HepG2 (cell line): Measurements from ENCODE around the gene ZNF625. TPM values are rescaled to one million over a fixed set of nuclear protein-coding genes. Genes with fewer than 3 reads are reported as not detected.
"Not testable (repeated sequence)": the region's sequence is repeated elsewhere in the genome, so short reads cannot be mapped to it uniquely, and the experiment has no call there.

Experiments used
- ATAC-seq: fragments of 200-7000 bp; cut with Tn5 transposase; 3 replicates; pipeline ENCODE4 v1.9.1; 2020; ENCODE audit warnings: mild to moderate bottlenecking, moderate library complexity
- BruUV-seq: library from RNA; stranded (reverse); fragments of 400-500 nt; replicated peaks from 2 replicates; lab custom pipeline; 2021; lab: Mats Ljungman, UMichigan
- CTCF ChIA-PET: fragments of 300-600 bp; formaldehyde crosslinking; extraction: SDS; loops from one replicate; lab custom pipeline; 2021; ENCODE audit warnings: low total read pairs, inconsistent platforms, low intra/inter-chr PET ratio; lab: Yijun Ruan, JAX
- POLR2A ChIA-PET: fragments of 350-600 bp; sonication (Branson Sonifier 250); formaldehyde crosslinking; loops from one replicate; lab custom pipeline; 2020; ENCODE audit warnings: antibody characterized with exemption, inconsistent platforms; lab: Yijun Ruan, JAX
- DNase-seq: peaks from one replicate; pipeline ENCODE4 v3.0.0-alpha.2; 2015; ENCODE audit warnings: low spot score
- FAIRE-seq: peaks from 3 replicates; lab custom pipeline; 2011; peaks lifted over from hg19 to GRCh38; lab: Jason Lieb, UNC
- H2AFZ ChIP-seq: one replicate; pipeline ENCODE4 v1.6.1; 2011; ENCODE audit warnings: low read length, inconsistent platforms
- H3K27ac ChIP-seq: fragments of 300-600 bp; 3 replicates; pipeline ENCODE4 v1.8.0; 2011; ENCODE audit warnings: mixed run types, mild to moderate bottlenecking, mixed read lengths, low read length, inconsistent platforms; ENCODE audit not compliant: insufficient read depth; ENCODE audit errors: extremely low read length
- H3K27me3 ChIP-seq, 2 experiments: fragments of 200-600 bp in 1 of 2; 2 replicates in 1 of 2; 3 replicates in 1 of 2; pipeline versions ENCODE4 v1.6.0 to v1.8.0; 2011; ENCODE audit warnings: low read length in 2 of 2, mild to moderate bottlenecking in 2 of 2, moderate library complexity in 2 of 2, inconsistent platforms in 1 of 2; ENCODE audit not compliant: insufficient read depth in 2 of 2, control insufficient read depth in 1 of 2
- H3K36me3 ChIP-seq, 2 experiments: fragments of 200-600 bp in 1 of 2; replicated peaks in 1 of 2; 2 replicates in 1 of 2; 3 replicates in 1 of 2; pipeline versions ENCODE4 v1.5.1 to v1.8.0; 2011; ENCODE audit warnings: low read length in 2 of 2, inconsistent platforms in 1 of 2; ENCODE audit not compliant: insufficient read depth in 2 of 2, control insufficient read depth in 1 of 2
- H3K4me1 ChIP-seq: 2 replicates; pipeline ENCODE4 v1.5.1; 2012; ENCODE audit warnings: low read length, inconsistent platforms; ENCODE audit not compliant: insufficient read depth
- H3K4me2 ChIP-seq: 2 replicates; pipeline ENCODE4 v1.6.0; 2011; ENCODE audit warnings: low read depth, low read length, inconsistent platforms
- H3K4me3 ChIP-seq, 3 experiments: fragments of 200-600 bp in 1 of 3; sonication (generic), shearing (Covaris generic) in 1 of 3; replicated peaks in 1 of 3; 2 replicates each; pipeline ENCODE4 v1.5.1; 2011 to 2016; ENCODE audit warnings: low read length in 3 of 3, inconsistent platforms in 2 of 3, low read depth in 2 of 3, mild to moderate bottlenecking in 2 of 3, control low read depth in 1 of 3, mixed read lengths in 1 of 3; ENCODE audit not compliant: insufficient read depth in 1 of 3
- H3K79me2 ChIP-seq: one replicate; pipeline ENCODE4 v1.6.1; 2011; ENCODE audit warnings: low read length, inconsistent platforms; ENCODE audit not compliant: insufficient read depth
- H3K9ac ChIP-seq: 2 replicates; pipeline ENCODE4 v1.6.0; 2011; ENCODE audit warnings: mild to moderate bottlenecking, low read depth, low read length, inconsistent platforms; ENCODE audit not compliant: insufficient read depth
- H3K9me3 ChIP-seq: 2 replicates; pipeline ENCODE4 v1.5.1; 2012; ENCODE audit warnings: mild to moderate bottlenecking, low read length
- H4K20me1 ChIP-seq: 2 replicates; pipeline ENCODE4 v1.6.0; 2011; ENCODE audit warnings: inconsistent platforms, mild to moderate bottlenecking, low read length, moderate library complexity; ENCODE audit not compliant: insufficient read depth
- MED13 ChIP-seq: sonication (generic); formaldehyde crosslinking; IDR thresholded peaks from 2 replicates; pipeline ENCODE4 v1.5.0; 2020; ENCODE audit warnings: missing genetic modification reagents
- NFATC3 ChIP-seq: sonication (generic); formaldehyde crosslinking; IDR thresholded peaks from 2 replicates; pipeline ENCODE4 v1.5.1; 2020; ENCODE audit warnings: mild to moderate bottlenecking, missing genetic modification reagents
- ZNF761 ChIP-seq: sonication (generic); formaldehyde crosslinking; conservative IDR thresholded peaks from 2 replicates; pipeline ENCODE4 v1.4.0; 2020; ENCODE audit warnings: mild to moderate bottlenecking, missing genetic modification reagents
- ZSCAN30 ChIP-seq: sonication (generic); formaldehyde crosslinking; IDR thresholded peaks from 2 replicates; pipeline ENCODE4 v1.5.0; 2020; ENCODE audit warnings: mild to moderate bottlenecking, missing genetic modification reagents
- WGBS: methylation state at CpG from one replicate; pipeline ENCODE4 v1.1.6; 2017; ENCODE audit warnings: low lambda C conversion rate; 5-methylcytosine and 5-hydroxymethylcytosine counted together
- in situ Hi-C: cut with HindIII; loops from 2 replicates; pipeline ENCODE4 v1.10.0; 2017; ENCODE audit warnings: low pct_unique_long_range_greater_than_20kb; ENCODE audit not compliant: extremely low pct_ligation_motif_present
- intact Hi-C: fragments of 100-400 bp; cut with micrococcal nuclease; formaldehyde crosslinking; loops from one replicate; pipeline ENCODE4 v1.10.0; 2022; ENCODE audit not compliant: unreplicated experiment
- polyA plus RNA-seq, 8 experiments: library from polyadenylated mRNA; depleted of rRNA in 3 of 8; stranded (reverse) in 7 of 8; unstranded in 1 of 8; fragments of >200 nt; fragmentation: Illumina TruSeq in 4 of 8; extraction: Trizol in 4 of 8; gene quantifications; 2 replicates each; pipeline versions ENCODE4 v1.2.1 to v1.2.3, GENCODE V29; 2011 to 2016; ENCODE audit warnings: low read depth in 4 of 8, missing spikeins in 1 of 8, mixed read lengths in 1 of 8; ENCODE audit not compliant: insufficient read depth in 1 of 8
- total RNA-seq, 5 experiments: library from RNA; depleted of rRNA; stranded (reverse); fragments of >200 nt; fragmentation: Illumina TruSeq; extraction: Trizol; gene quantifications; 2 replicates each; pipeline ENCODE4 v1.2.3, GENCODE V29; 2016; ENCODE audit warnings: low read depth in 1 of 5

The ZNF625 gene
- total and polyA plus RNA-seq, 2 of the 13 experiments (the other 11 are each of a cell fraction or from before 2014, with no cell fraction given) = 1.7 to 12.2 TPM

- H2AFZ ChIP-seq, H3K27me3 ChIP-seq, ATAC-seq, CTCF ChIA-PET, H4K20me1 ChIP-seq, intact Hi-C loops, in situ Hi-C loops, H3K4me3 ChIP-seq, H3K4me2 ChIP-seq, DNase-seq, H3K9ac ChIP-seq, FAIRE-seq, H3K4me1 ChIP-seq, H3K27ac ChIP-seq, BruUV-seq, H3K79me2 ChIP-seq, H3K36me3 ChIP-seq, H3K9me3 ChIP-seq: not testable (repeated sequence)
- TF ChIP-seq ZNF761 (CRISPR knock-in tag) = peak; percentile 97
- POLR2A ChIA-PET = interaction anchor here (2.2 kb wide), 1 partner anchor 9 kb away, joined by 4 read pairs; no protein-coding TSS in a partner anchor
- 32% methylated on average over 4 of the region's 4 CpGs for WGBS
These were observed 52.6 kb downstream of the ZNF625 start for GRCh38 chr19:12103909-12104308.

- TF ChIP-seq NFATC3 (CRISPR knock-in tag) (no peak), MED13 (CRISPR knock-in tag) (no peak), ZSCAN30 (CRISPR knock-in tag) (no peak)
- Histone ChIP-seq H3K9ac (no peak overlapping the region), H3K27ac (no peak overlapping the region), H3K4me2 (no peak overlapping the region), H4K20me1 (no peaks in the 10 kb centered on the region), H3K9me3 (no peaks in the 10 kb centered on the region), H3K36me3 (no peaks in the 10 kb centered on the region; a peak in 1 of 5 replicates), H3K27me3 (no peaks in the 10 kb centered on the region), H3K4me1 (peaks cover 5% of the 10 kb centered on the region; the same call in 1 of the 2 replicates), H3K79me2 (peaks cover under 1% of the 10 kb centered on the region), H3K4me3 (no peak overlapping the region), H2AFZ (no peak overlapping the region)
- no peak for ATAC-seq
- no TSS peak for BruUV-seq
- CTCF ChIA-PET = no interaction called here
- no peak for FAIRE-seq
- in situ Hi-C loops = no loop called here
- intact Hi-C loops = no loop called here
- 68% methylated on average over 9 of the region's 9 CpGs for WGBS
- DNase-seq = no peak
- POLR2A ChIA-PET = no interaction called here
These were observed 58.5 kb downstream of the ZNF625 start for GRCh38 chr19:12098040-12098439.
